Right cardiac atrium (tissue), 5 donors: ENCODE measurements around the gene ZNF792. TPM values are rescaled to one million over a fixed set of nuclear protein-coding genes. Genes with fewer than 3 reads are reported as not detected.
"Not testable (repeated sequence)": the region's sequence is repeated elsewhere in the genome, so short reads cannot be mapped to it uniquely, and the experiment has no call there.

Source experiments
- ATAC-seq, 2 donors: fragments of 200-7000 bp; cut with Tn5 transposase; one replicate each; pipeline versions ENCODE4 v1.8.0 to v1.9.1; 2020; ENCODE audit warnings: moderate library complexity in 2 of 2, mild to moderate bottlenecking in 1 of 2
- DNase-seq, 3 donors: peaks; one replicate each; pipeline ENCODE4 v3.0.0-alpha.2; 2020
- H3K27ac ChIP-seq: one replicate; pipeline ENCODE4 v1.5.1; 2013; ENCODE audit warnings: mild to moderate bottlenecking, low read length, control low read depth, moderate library complexity
- H3K27me3 ChIP-seq: one replicate; pipeline ENCODE4 v1.6.1; 2013; ENCODE audit not compliant: control insufficient read depth, insufficient read depth
- H3K4me1 ChIP-seq: one replicate; pipeline ENCODE4 v1.6.1; 2013; ENCODE audit warnings: low read length; ENCODE audit not compliant: control insufficient read depth, insufficient read depth
- H3K4me3 ChIP-seq: one replicate; pipeline ENCODE4 v1.5.1; 2013; ENCODE audit warnings: low read length, control low read depth
- H3K9me3 ChIP-seq: one replicate; pipeline ENCODE4 v1.6.1; 2013; ENCODE audit warnings: low read length; ENCODE audit not compliant: control insufficient read depth
- WGBS: extraction: QIAGEN DNeasy Blood & Tissue Kit; methylation state at CpG from one replicate; pipeline ENCODE4 v1.1.7; 2013; 5-methylcytosine and 5-hydroxymethylcytosine counted together
- intact Hi-C, 4 donors: fragments of 100-400 bp; cut with DNase I; formaldehyde crosslinking; loops; one replicate each; pipeline versions ENCODE4 v1.11.0 to v1.14.0; 2022 to 2023
- polyA plus RNA-seq: library from polyadenylated mRNA; stranded (reverse); fragments of 200-250 nt; gene quantifications from one replicate; pipeline ENCODE4 v1.2.3, GENCODE V29; 2013
- total RNA-seq, 4 donors: library from RNA; stranded (reverse); fragmentation: NEBNext Ultra II Directional; extraction: Animal tissue kit (Norgen Biotek cat#: 25700); gene quantifications; one replicate each; pipeline ENCODE4 v1.2.1, GENCODE V29; 2021
- donor health status: healthy with polysubstance abuse.
- donor health status: DM: no; HTN: yes; CAD: no.
- donor health status: DM: no; HTN: no; CAD: no.
- donor health status: DM: no; HTN: yes; CAD: no; lungs with severe emphysema.
- donor health status: DM: yes; HTN: yes; CAD: no.

ZNF792 gene
- total and polyA plus RNA-seq, 5 donors: 1.1 to 5.1 (median 3.8) TPM

DNA sequence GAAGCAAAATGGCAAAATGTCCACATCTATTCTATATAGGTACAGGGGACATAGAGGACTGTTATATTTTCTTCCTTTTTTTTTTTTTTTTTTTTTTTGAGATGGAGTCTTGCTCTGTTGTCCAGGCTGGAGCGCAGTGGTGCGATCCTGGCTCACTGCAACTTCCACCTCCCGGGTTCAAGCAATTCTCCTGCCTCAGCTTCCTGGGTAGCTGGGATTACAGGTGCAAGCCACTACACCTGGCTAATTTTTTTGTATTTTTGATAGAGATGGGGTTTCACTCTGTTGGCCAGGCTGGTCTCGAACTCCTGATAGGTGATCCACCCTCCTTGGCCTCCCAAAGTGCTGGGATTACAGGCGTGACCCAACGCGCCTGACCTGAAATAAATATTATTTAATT lies 34.2 kb upstream of the ZNF792 start:
- H3K9me3 ChIP-seq, ATAC-seq, H3K4me1 ChIP-seq, H3K27ac ChIP-seq, intact Hi-C loops, H3K27me3 ChIP-seq, H3K4me3 ChIP-seq: not testable (repeated sequence)
- 89% methylated on average over 7 of the region's 7 CpGs for WGBS
- peak in 1 of 3 donors; percentile 28 for DNase-seq

DNA sequence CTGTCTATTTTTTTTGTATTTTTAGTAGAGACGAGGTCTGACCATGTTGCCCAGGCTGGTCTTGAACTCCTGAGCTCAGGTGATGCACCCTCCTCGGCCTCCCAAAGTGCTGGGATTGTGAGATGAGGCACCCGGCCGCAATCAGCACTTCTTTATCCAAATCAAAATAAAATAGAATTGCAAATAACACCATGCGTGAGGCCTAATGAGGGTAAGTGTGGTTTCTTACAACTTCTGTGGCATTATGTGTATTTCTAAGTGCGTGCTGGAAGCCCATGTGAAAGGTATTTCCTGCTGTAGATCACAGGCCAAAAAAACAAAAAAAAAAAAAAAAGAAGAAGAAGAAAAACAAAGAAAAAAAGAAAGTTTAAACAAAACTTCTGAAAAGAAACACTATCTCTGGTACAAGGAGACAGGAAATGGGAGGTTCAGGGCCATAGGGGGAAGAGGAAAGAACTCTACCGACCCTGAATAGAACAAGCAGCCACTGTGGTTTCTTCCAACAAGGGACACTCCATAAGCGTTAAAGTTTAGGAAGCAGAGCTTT lies 33.1 kb upstream of the ZNF792 start:
- H3K4me3 ChIP-seq: no peak overlapping the region
- intact Hi-C loops: no loop called here
- 61% methylated on average over 8 of the region's 8 CpGs for WGBS
- no peaks in the 10 kb centered on the region for H3K27me3 ChIP-seq
- no peak overlapping the region for H3K27ac ChIP-seq
- no peak for DNase-seq
- no peaks in the 10 kb centered on the region for H3K9me3 ChIP-seq
- H3K4me1 ChIP-seq: no peaks in the 10 kb centered on the region
- no peak for ATAC-seq

DNA sequence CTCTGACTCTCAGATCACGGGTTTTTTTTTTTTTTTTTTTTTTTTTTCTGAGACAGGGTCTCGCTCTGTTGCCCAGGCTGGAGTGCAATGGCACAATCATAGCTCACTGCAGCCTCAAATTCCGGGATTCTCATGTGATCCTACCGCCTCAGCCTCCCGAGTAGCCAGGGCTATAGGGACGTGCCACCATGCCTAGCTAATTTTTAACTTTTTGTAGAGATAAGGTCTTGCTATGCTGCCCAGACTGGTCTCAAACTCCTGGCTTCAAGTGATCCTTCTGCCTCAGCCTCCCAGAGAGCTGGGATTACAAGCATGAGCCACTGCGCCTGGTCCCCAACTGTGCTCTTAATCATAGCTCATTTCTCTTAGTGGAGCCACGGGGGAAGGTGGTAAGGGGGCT lies 31.5 kb upstream of the ZNF792 start:
- ATAC-seq (no peak), DNase-seq (no peak)
- Histone ChIP-seq H3K27ac (peak overlapping the region; percentile 69), H3K4me3 (no peak overlapping the region), H3K27me3 (no peaks in the 10 kb centered on the region), H3K9me3 (no peaks in the 10 kb centered on the region), H3K4me1 (no peaks in the 10 kb centered on the region)
- intact Hi-C loops: no loop called here
- 94% methylated on average over 8 of the region's 8 CpGs for WGBS

GRCh38 chr19:34994643-34995541 lies 30.9 kb upstream of the ZNF792 start:
- DNase-seq: peak; percentile 62 to 82 (median 81)
- 58% methylated on average over 17 of the region's 17 CpGs for WGBS
- H3K4me1 ChIP-seq: no peaks in the 10 kb centered on the region
- H3K9me3 ChIP-seq: no peaks in the 10 kb centered on the region
- H3K4me3 ChIP-seq: no peak overlapping the region
- H3K27me3 ChIP-seq: no peaks in the 10 kb centered on the region
- H3K27ac ChIP-seq: peak overlapping the region; percentile 69
- intact Hi-C loops: no loop called here
- peak; percentile 74 to 75 for ATAC-seq

DNA sequence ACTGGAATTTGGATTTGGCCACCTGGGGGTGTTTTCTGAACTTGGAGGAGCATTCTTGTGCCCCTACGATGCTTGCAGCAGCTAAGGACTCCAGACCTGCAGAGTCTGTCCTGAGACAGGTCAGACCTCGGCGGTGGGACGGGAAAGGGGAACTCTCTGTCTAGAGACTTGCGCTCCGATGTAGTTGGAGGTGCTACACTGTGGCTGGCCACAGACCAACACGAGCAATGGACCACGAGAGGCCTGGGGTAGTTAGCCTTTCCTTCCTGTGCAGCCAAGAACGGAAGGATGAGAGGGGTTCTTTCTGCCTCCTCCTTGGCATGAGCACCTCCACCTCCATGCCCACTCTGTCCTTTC lies 30.2 kb upstream of the ZNF792 start:
- WGBS: 64% methylated on average over 9 of the region's 9 CpGs
- ATAC-seq: no peak
- Histone ChIP-seq H3K4me1 (no peaks in the 10 kb centered on the region), H3K27me3 (no peaks in the 10 kb centered on the region), H3K27ac (peak overlapping the region; percentile 28), H3K4me3 (no peak overlapping the region), H3K9me3 (no peaks in the 10 kb centered on the region)
- intact Hi-C loops: no loop called here
- DNase-seq: peak in 1 of 3 donors; percentile 52

DNA sequence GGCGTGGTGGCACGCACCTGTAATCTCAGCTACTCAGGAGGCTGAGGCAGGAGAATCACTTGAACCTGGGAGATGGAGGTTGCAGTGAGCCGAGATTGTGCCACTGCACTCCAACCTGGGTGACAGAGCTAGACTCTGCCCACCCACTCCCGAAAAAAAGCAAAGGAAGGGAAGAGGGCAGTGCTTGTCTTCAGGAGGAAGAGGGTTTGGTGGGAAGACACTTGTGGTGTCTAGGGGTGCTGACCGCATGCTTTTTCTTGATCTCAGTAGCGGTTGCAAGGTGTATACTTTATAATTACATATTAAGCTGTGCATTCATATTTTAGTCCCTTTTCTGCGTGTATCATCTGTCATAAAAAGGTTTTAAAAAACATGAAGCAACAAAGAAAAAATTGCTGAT lies 28.6 kb upstream of the ZNF792 start:
- H3K4me1 ChIP-seq, H3K27ac ChIP-seq, H3K4me3 ChIP-seq, intact Hi-C loops, ATAC-seq, H3K27me3 ChIP-seq, H3K9me3 ChIP-seq: not testable (repeated sequence)
- 83% methylated on average over 7 of the region's 7 CpGs for WGBS
- peak in 1 of 3 donors; percentile 10 for DNase-seq

DNA sequence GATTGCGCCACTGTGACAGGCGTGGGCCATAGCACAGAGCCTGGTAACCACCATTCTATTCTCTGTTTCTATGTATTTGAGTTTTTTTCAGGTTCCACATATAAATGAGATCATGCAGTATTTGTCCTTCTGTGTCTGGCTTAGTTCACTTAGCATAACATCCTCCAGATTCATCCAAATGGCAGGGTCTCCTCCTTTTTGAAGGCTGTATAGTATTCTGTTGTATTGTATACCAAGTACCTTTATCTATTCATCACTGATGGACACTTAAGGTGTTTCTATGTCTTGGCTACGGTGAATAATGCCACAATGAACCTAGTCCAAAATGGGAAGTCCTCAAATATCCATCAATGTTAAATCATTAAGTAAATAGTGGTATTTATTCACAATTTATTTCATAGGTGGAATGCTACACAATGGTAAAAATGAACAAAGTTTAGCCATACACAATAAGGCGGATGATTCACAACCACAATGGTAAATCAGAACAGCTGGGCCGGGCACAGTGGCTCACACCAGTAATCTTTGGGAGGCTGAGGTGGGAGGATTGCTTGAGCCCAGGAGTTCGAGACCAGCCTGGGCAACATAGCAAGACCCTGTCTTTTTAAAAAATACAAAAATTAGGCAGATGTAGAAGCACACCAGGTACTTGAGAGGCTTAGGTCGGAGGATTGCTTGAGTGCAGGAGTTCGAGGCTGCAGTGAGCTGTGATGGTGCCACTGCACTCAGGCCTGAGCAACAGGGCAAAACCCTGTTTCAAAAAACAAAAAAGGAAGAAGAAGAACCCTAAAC lies 27.7 kb upstream of the ZNF792 start:
- DNase-seq (peak in 1 of 3 donors; percentile 9), ATAC-seq (no peak)
- Histone ChIP-seq H3K4me3 (no peak overlapping the region), H3K4me1 (no peaks in the 10 kb centered on the region), H3K9me3 (no peaks in the 10 kb centered on the region), H3K27ac (no peak overlapping the region), H3K27me3 (no peaks in the 10 kb centered on the region)
- intact Hi-C loops: no loop called here
- 89% methylated on average over 8 of the region's 8 CpGs for WGBS

DNA sequence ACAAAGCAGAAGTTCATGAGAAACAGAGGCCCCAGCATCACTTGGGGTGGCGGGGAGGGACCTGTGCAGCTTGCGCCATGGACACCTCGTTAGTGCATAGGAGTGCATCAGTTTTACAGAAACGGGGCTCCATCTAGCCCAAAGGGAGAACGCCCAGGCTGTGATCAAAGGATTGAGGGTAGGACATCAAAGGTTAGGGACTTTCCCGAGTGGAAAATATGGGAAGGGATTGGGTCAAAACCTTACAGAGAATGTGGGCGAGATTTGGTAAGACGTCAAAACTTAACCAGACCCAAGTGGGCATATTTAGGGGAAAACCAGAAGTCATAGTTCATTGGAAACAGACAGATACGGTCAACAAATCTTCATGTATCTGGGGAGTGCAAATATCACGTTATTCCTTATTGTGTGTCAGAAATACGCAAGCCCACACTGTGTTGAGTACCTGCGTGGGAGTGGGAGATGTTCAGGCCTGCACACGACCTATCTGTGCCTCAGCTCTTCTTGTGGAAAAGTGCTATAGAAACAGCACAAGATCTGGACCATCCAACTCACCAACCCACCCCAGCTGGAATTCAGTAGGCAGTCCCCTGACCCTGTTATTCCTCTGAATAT lies 26.7 kb upstream of the ZNF792 start:
- WGBS: 86% methylated on average over 13 of the region's 13 CpGs
- no peak overlapping the region for H3K4me3 ChIP-seq

GRCh38 chr19:34989298-34989697 lies 25.3 kb upstream of the ZNF792 start:
- no peak for ATAC-seq

More for the DNA sequence above, 26.7 kb upstream of the ZNF792 start:
- H3K9me3 ChIP-seq: no peaks in the 10 kb centered on the region
- ATAC-seq: no peak
- no peaks in the 10 kb centered on the region for H3K4me1 ChIP-seq
- no peak overlapping the region for H3K27ac ChIP-seq
- intact Hi-C loops: no loop called here
- H3K27me3 ChIP-seq: no peaks in the 10 kb centered on the region
- DNase-seq: peak in 1 of 3 donors; percentile 23

DNA sequence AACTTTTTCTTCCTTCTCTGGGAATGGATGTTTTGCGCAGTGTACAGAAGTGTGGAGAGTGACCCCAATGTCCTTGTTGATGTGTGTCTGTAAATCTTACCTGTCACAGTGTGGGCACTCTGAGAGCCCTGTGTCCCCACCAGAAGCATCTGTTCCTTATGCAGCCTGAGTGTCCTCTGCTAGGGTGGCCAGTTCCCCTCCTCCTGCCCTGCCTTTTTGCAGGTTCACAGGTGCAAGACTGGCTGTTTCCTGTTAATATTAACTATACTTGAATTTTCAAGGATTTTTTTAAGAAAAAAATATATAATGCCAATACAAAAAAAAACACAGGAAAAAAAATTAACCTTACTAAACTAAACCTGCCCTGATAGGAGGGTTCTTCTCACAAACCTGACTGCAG lies 24.1 kb upstream of the ZNF792 start:
- 100% methylated on average over 1 of the region's 1 CpG for WGBS
- DNase-seq (no peak), ATAC-seq (no peak)
- Histone ChIP-seq H3K9me3 (no peaks in the 10 kb centered on the region), H3K27me3 (no peaks in the 10 kb centered on the region), H3K4me1 (peaks cover 2% of the 10 kb centered on the region), H3K27ac (no peak overlapping the region), H3K4me3 (no peak overlapping the region)
- intact Hi-C loops: no loop called here

More at GRCh38 chr19:34989298-34989697, 25.3 kb upstream of the ZNF792 start:
- intact Hi-C loops: no loop called here
- Histone ChIP-seq H3K27ac (no peak overlapping the region), H3K27me3 (no peaks in the 10 kb centered on the region), H3K4me3 (no peak overlapping the region), H3K9me3 (no peaks in the 10 kb centered on the region), H3K4me1 (peaks cover 2% of the 10 kb centered on the region)
- WGBS: 58% methylated on average over 6 of the region's 6 CpGs
- no peak for DNase-seq
